Right renal pelvis (tissue), 4 donors: ENCODE measurements around the gene RUNX1. TPM values are rescaled to one million over a fixed set of nuclear protein-coding genes. Genes with fewer than 3 reads are reported as not detected.
A peak's percentile ranks its signal among the peaks of the same experiment; 100 is the strongest.

Source experiments
- DNase-seq, 4 donors: peaks; one replicate each; pipeline ENCODE4 v3.0.0-alpha.2; 2013; ENCODE audit warnings: low read depth in 4 of 4, low spot score in 3 of 4, missing footprints in 1 of 4
- polyA plus RNA-seq, 4 donors: library from polyadenylated mRNA; unstranded; fragments of 120-200 nt; gene quantifications; one replicate each; pipeline ENCODE4 v1.2.1, GENCODE V29; 2013; ENCODE audit not compliant: insufficient read length in 4 of 4

Gene RUNX1
- polyA plus RNA-seq, result 1 to 10 TPM; 2.2 to 3.6 (median 2.4) TPM

- DNase-seq, result no peak
These were observed at the start of gene RUNX1 for GRCh38 chr21:35048706-35049617. Gene RUNX1 (minus strand): TSS chr21:35049302.

DNA sequence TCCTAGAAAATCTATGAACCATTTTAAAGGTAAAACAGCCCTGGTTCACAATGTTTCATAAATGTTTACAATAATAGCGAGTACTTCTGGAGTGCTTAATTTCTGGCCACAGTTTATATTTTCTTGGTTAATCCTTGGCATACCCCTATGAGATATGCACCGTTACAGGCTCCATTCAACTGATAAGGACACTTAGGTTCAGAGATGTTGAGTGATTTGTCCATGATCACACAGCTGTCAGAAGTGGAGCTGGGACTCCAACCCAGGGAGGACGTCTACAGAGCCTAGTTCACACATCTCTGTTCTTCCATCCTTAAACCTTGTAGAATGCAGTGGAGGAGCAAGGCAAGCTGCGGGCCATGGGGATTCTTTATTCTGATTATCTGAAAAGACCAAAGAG lies 48.4 kb upstream of the RUNX1 start:
- no peak for DNase-seq

GRCh38 chr21:35096959-35097358 lies 47.9 kb upstream of the RUNX1 start:
- no peak for DNase-seq

DNA sequence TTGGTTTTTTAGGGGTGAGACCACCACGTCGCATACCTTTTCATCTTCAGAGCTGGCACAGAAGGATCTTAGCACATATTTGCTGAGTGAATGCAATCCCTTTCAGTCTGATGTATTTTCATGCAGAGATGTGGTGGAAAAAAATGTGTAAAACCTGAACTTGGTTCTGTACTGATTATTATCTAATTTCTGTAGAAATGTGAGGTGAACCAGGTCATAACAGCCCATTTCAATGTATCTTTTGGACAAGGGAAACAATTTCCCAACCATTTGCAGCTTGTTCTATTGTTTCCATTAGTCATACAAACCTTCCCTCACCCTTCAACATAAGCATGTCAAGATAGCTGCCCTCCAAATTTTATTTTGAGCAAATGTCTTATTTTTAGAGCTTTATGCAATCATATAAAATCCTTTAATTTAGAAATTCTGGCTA lies 46.8 kb upstream of the RUNX1 start:
- no peak for DNase-seq

DNA sequence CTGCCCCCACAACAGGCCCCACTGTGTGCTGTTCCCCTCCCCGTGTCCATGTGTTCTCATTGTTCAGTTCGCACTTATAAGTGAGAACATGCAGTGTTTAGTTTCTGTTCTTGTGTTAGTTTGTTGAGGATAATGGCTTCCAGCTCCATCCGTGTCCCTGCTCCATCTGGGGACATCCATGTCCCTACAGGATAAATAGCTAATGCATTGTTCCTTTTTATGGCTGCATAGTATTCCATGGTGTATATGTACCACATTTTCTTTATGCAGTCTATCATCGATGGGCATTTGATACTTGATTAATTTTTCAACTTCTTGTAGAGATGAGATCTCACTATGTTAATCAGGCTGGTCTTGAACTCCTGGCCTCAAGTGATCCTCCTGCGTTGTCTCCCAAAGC lies 44.4 kb upstream of the RUNX1 start:
- no peak for DNase-seq

GRCh38 chr21:35091496-35091895 lies 42.4 kb upstream of the RUNX1 start:
- DNase-seq, result no peak

GRCh38 chr21:35090403-35090802 lies 41.3 kb upstream of the RUNX1 start:
- DNase-seq, result no peak

- DNase-seq, result no peak
These were observed 39.2 kb upstream of the RUNX1 start for GRCh38 chr21:35088319-35088771.

DNA sequence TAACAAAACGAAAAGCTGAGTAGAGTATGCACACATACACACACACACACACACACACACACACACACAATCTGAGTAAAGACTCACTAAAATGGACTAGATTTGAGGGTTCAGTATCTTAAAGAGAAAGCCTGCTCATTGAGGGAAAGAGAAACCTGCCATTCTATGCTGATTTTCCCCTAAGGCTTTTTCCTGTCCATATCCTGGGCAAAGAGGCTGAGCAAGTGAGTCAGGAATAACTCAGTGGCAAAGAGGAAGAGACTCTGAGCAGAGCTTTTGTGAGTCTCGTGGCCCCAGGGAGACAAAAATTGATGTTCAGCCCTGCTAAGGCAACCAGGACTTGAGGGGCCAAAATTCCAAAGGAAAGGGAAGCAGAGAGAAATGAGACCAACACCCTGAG lies 37.3 kb upstream of the RUNX1 start:
- no peak for DNase-seq

DNA sequence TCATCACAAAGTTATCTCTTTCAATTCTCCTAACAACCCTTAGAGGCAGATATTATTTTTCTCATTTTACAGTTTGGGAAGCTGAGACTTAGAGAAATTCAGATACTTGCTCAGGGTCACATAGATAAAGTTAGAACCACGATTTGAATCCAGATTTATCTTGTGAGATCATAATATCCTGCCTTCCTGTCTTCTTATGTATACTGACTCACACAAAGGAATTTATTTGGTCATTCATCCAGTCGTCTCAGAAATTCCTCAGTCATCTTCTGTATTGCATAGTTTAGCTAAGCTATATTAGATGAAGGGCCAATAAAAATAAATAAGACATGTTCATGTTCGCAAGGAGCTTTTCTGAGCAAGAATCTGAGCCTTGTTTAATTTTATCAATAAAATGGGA lies 35.8 kb upstream of the RUNX1 start:
- DNase-seq, result no peak

DNA sequence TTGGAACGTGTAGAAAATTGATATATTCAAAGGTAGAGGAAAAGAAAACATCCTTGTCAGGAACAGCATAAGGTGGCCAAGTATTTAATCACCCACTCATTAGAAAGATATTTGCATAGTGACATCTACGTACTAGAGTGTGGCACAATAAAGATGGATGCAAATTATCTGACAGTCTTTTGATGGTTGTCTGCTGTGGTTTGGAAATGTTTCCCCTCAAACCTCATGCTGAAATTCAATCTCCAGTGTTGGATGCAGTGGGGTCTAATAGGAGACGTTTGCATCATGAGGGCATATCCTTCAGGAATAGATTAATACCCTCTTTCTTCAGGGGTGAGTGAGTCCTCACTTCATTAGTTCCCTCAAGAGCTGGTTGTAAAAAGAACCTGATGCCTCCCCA lies 34.1 kb upstream of the RUNX1 start:
- DNase-seq, result no peak

DNA sequence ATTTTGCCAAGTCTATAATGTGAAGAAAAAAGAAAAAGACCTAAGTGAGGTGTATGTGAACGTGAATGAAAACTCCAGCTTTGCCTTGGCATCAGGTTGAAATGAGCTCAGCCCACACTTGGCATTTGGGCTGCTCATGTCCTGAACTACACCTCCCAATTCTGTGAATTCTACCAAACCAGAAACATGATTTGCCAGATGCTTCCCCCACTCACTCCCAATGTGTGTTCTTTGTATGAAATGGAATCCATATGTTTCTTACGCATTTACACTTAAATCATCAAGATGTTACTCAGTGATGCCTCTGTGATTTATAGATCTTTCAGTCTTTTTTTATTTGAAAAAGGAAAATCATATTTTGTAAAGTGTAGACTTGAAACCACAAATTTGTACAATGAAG lies 32.8 kb upstream of the RUNX1 start:
- DNase-seq, result no peak

DNA sequence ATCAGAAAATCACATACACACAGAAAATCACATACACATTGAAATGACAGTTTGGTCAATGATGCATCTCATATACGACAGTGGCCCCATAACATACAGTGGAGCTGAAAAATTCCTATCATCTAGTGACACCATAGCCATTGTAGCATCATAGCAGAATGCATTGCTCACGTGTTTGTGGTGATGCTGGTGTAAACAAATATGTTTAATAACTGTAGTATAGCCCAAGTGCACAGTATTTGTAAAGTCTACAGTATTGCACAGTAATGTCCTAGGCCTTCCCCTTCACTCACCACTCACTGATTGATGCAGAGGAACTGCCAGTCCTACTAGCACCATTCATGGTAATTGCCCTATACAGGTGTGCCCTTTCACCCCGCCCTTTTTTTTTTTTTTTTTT lies 30.1 kb upstream of the RUNX1 start:
- no peak for DNase-seq

GRCh38 chr21:35077975-35078374 lies 28.9 kb upstream of the RUNX1 start:
- DNase-seq, result no peak

DNA sequence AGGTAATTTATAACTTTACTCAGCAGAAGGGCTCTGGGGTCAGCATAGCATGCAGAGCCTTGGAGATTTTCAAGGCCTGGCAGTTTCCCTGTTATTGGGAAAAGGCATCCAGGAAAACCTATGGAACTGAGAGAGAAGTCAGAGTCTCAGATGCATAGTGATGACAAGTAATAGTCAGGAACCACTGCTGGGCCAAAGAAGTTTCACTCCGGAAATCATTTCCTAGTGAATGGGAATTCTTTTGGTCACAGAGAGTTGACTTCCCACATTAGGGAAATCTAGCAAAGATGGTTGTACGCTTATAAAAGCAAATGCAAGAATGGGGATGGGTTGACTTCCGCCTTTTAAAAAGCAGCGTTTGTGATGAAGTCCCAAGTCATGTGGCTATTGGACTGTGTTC lies 28.4 kb upstream of the RUNX1 start:
- no peak for DNase-seq

GRCh38 chr21:35075546-35075945 lies 26.4 kb upstream of the RUNX1 start:
- no peak for DNase-seq

DNA sequence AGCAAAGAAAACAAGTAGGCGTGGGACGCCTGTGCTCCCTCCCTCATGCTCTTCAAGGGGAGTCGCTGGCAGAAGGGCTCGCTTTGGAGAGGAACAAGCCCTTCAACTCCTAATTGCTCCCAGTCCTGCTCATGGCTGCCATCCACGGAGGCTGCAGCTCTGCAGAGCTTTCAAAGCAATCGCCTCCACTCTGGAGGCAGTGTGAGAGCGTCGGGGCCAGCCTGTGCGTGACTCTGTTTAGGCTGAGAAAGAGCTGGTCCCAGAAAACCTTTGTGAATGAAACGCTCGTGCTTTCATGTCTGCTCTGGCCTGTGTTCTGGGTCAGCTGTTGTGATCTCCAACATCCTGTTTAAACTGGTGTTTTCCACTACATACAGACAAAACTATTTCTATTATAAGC lies 23.9 kb upstream of the RUNX1 start:
- DNase-seq, result peak in 1 of 4 donors; percentile 8

DNA sequence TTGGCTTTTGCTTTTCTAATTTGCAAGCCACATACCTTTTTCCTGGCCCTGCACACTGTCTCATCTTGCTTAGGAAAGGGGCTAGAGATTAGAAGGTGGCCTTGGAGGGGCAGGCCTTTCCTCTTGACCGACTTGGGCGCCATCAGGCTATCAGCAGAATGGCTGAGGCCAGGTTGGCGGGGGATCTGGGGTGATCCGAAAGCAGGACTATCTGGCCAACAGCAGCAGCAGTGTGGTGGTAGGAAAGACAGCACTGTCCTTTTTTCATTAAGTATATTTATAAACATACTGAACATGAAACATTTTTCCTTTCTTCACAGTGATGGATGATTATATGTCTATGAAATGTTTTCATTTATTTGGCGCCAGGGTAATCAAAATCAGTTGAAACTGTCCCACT lies 23.5 kb upstream of the RUNX1 start:
- no peak for DNase-seq

DNA sequence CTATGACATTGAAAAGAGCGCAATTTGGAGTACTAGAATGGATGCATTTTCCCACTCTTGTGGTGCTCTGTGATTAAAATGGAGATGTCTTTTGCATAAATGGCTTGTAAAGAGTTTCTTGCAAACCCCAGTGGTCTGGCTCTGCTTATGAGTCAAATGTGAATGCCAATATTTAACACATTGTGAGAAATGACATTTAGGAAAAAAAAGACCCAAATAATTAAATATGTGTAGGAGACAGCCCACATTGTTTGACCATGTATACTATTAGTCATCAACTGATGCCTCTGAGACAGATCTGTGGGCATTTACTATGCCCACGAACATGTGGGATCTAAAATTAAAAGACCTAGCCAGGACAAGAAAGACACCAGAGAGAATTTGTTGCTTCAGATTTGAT lies 22.2 kb upstream of the RUNX1 start:
- no peak for DNase-seq

- no peak for DNase-seq
These were observed 21.3 kb upstream of the RUNX1 start for GRCh38 chr21:35070436-35070835.

GRCh38 chr21:35066824-35067223 lies 17.7 kb upstream of the RUNX1 start:
- DNase-seq, result no peak

GRCh38 chr21:35063428-35064172 lies 14.5 kb upstream of the RUNX1 start:
- no peak for DNase-seq
